Cardiac muscle cell (in vitro differentiated cells and primary cell): ENCODE results near the gene PDZRN3. TPM values are rescaled to one million over a fixed set of nuclear protein-coding genes. Genes with fewer than 3 reads are reported as not detected.
"Not testable (repeated sequence)": the region's sequence is repeated elsewhere in the genome, so short reads cannot be mapped to it uniquely, and the experiment has no call there.

Experiments used
- DNase-seq, 2 donors: peaks; one replicate each; pipeline versions ENCODE4 v3.0.0 to v3.0.0-alpha.2; 2010 to 2017; ENCODE audit warnings: low read depth in 1 of 2, low spot score in 1 of 2
- H3K27ac ChIP-seq: fragments of 200-600 bp; sonication (generic); 2 replicates; pipeline ENCODE4 v1.5.1; 2016
- H3K27me3 ChIP-seq: fragments of 200-600 bp; sonication (generic); 2 replicates; pipeline ENCODE4 v1.6.0; 2016; ENCODE audit warnings: control low read depth
- H3K36me3 ChIP-seq: fragments of 200-600 bp; sonication (generic); 2 replicates; pipeline ENCODE4 v1.5.1; 2016; ENCODE audit warnings: control low read depth
- H3K4me1 ChIP-seq: fragments of 200-600 bp; sonication (generic); 2 replicates; pipeline ENCODE4 v1.8.1; 2017; ENCODE audit warnings: low read depth, mild to moderate bottlenecking, mixed run types
- H3K4me3 ChIP-seq: fragments of 200-600 bp; sonication (generic); 2 replicates; pipeline ENCODE4 v1.5.1; 2016; ENCODE audit warnings: mild to moderate bottlenecking
- H3K9me3 ChIP-seq: fragments of 200-600 bp; sonication (generic); 2 replicates; pipeline ENCODE4 v1.5.1; 2017; ENCODE audit warnings: low read depth, mild to moderate bottlenecking, control low read depth
- polyA plus RNA-seq: library from polyadenylated mRNA; unstranded; fragments of >200 nt; fragmentation: Nextera tagmentation; extraction: Ambion mirVana; gene quantifications from 2 replicates; pipeline ENCODE4 v1.2.1, GENCODE V29; 2016
- total RNA-seq: library from RNA; depleted of rRNA; stranded (reverse); fragments of >200 nt; gene quantifications from 2 replicates; pipeline ENCODE4 v1.2.3, GENCODE V29; 2016
- TF ChIP-seq, protein P1 (sequence below): IDR thresholded peaks from 2 replicates; pipeline ENCODE4 v1.5.1; 2012; ENCODE audit warnings: low read depth, mild to moderate bottlenecking, low read length

PDZRN3 gene
- total and polyA plus RNA-seq, 2 experiments from 2014 or later = 63.9 to 94.7 TPM

DNA sequence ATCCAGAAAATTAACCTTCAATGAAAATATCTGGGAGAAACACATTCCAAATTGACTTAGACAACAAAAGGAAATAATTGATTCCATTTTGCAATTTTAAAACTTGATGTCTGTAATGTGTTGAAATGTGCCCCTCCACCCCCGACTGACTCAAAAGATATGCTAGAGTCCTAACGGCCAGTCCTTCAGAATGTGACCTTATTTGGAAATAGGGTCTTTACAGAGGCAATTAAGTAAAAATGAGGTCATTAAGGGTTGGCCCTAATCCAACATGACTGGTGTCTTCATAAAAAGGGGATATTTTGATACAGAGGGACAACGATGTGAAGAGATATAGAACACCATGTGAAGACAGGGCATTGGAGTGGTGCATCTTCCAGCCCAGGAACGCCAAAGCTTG is 153.9 kb downstream of the PDZRN3 start:
- TF ChIP-seq, protein P1, sequence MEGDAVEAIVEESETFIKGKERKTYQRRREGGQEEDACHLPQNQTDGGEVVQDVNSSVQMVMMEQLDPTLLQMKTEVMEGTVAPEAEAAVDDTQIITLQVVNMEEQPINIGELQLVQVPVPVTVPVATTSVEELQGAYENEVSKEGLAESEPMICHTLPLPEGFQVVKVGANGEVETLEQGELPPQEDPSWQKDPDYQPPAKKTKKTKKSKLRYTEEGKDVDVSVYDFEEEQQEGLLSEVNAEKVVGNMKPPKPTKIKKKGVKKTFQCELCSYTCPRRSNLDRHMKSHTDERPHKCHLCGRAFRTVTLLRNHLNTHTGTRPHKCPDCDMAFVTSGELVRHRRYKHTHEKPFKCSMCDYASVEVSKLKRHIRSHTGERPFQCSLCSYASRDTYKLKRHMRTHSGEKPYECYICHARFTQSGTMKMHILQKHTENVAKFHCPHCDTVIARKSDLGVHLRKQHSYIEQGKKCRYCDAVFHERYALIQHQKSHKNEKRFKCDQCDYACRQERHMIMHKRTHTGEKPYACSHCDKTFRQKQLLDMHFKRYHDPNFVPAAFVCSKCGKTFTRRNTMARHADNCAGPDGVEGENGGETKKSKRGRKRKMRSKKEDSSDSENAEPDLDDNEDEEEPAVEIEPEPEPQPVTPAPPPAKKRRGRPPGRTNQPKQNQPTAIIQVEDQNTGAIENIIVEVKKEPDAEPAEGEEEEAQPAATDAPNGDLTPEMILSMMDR = no peak
- Histone ChIP-seq H3K9me3 (no peaks in the 10 kb centered on the region), H3K27me3 (no peaks in the 10 kb centered on the region), H3K4me1 (peaks cover 29% of the 10 kb centered on the region), H3K27ac (peak overlapping the region; percentile 73), H3K4me3 (no peak overlapping the region), H3K36me3 (no peaks in the 10 kb centered on the region)
- DNase-seq = no peak

DNA sequence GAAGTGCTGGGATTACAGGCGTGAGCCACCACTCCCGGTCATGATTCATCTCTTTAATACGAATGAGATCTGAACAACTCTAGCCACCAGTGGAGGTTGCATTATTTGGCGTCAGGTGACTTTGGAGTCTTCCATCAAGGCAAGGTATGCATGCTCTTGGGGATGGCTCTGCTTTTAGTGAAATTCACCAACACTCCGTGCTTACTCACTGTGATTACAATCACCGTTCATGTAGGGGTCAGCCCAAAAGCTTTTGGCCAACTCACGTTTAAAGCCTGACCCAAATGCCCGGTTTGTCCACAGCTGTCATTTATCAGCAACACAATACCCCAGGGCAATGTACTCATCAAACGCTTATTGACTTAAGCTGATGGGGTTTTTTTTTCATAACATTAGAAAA is 155.4 kb downstream of the PDZRN3 start:
- TF ChIP-seq, protein P1 = no peak
- no peak for DNase-seq
- H3K9me3 ChIP-seq = no peaks in the 10 kb centered on the region
- H3K27ac ChIP-seq = no peak overlapping the region
- peaks cover 32% of the 10 kb centered on the region for H3K4me1 ChIP-seq
- no peak overlapping the region for H3K4me3 ChIP-seq
- H3K36me3 ChIP-seq = no peaks in the 10 kb centered on the region
- H3K27me3 ChIP-seq = no peaks in the 10 kb centered on the region

DNA sequence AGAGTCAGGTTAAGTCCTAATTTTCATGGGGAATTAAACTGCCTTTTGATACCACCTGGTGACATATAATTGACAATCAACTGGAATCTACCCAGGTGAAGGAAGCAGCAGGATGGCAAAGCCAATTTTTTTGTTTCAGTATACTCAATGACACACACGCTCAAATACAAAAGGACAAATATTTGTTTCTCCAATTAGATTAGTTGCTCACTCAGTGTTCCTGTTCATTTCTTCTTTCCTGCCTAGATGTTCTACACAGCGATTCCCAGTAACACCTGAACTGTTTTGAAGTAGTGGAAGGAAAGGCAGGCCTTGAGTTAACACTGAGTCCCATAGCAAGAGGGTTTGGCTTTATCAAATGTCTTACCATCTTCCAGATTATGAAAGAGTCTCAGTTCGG is 157.5 kb downstream of the PDZRN3 start:
- Histone ChIP-seq H3K36me3 (no peaks in the 10 kb centered on the region), H3K4me3 (no peak overlapping the region), H3K27me3 (no peaks in the 10 kb centered on the region), H3K4me1 (peaks cover 22% of the 10 kb centered on the region), H3K27ac (peak overlapping the region; percentile 28), H3K9me3 (no peaks in the 10 kb centered on the region)
- TF ChIP-seq, protein P1 = no peak
- no peak for DNase-seq

DNA sequence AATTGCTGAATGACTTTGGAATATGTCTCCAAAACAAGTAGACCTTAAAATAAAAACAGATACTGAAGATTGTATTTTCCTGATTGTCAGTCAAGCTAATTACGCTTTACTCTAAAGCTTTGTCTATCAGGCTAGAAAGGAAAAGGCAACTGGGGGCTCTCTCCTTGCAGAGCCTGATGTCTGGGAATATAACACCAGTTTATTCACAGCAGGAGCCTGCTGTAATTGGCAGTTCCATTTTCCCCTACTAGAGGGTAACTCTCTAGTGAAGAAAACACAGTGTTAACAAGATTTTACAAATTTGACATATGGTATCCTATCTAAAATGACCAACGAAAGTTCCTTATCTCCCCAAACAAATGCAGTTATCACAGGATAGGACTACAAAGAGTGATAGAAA is 158.8 kb downstream of the PDZRN3 start:
- no peaks in the 10 kb centered on the region for H3K36me3 ChIP-seq
- H3K4me3 ChIP-seq = no peak overlapping the region
- TF ChIP-seq, protein P1 = no peak
- no peak for DNase-seq
- peaks cover 14% of the 10 kb centered on the region for H3K4me1 ChIP-seq
- H3K27ac ChIP-seq = peak overlapping the region; percentile 6
- H3K9me3 ChIP-seq = no peaks in the 10 kb centered on the region
- no peaks in the 10 kb centered on the region for H3K27me3 ChIP-seq

DNA sequence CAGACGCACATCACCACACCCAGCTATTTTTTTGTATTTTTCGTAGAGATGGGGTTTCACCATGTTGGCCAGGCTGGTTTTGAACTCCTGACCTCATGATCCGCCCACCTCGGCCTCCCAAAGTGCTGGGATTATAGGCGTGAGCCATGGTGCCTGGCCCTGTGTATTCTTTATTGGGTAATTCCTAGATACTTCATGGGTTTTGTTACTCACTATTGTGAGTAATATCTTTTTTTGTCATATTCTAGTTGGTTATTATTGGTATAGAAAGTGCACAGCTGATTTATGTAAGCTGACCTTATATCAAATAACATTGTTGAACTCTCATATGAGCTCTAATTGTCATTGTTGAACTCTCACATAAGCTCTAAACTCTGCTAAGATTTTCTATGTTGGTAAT is 160.6 kb downstream of the PDZRN3 start:
- DNase-seq, H3K9me3 ChIP-seq, H3K36me3 ChIP-seq, H3K27me3 ChIP-seq, H3K27ac ChIP-seq, H3K4me3 ChIP-seq: not testable (repeated sequence)
- H3K4me1 ChIP-seq = peaks cover 14% of the 10 kb centered on the region

DNA sequence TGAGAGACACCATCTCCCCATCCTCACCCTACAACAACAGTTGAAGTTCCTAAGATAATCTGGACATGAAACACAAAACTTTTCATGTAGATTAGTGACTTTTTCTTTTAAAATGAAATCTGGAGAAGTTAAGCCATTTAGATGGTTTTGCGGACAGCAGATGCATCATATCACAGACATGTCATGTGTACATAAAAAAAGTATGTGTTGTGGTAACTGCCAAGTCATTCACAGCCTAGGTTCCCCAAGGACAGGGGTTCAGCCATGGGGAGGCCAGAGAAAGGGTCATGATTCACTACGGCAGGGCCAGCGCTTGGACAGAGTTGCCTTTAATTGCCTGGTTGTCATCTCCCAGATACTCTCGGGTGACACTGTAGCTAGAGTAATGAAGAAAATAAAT is 163.2 kb downstream of the PDZRN3 start:
- TF ChIP-seq, protein P1 = no peak
- Histone ChIP-seq H3K4me3 (no peak overlapping the region), H3K4me1 (peaks cover 10% of the 10 kb centered on the region), H3K9me3 (no peaks in the 10 kb centered on the region), H3K27ac (no peak overlapping the region), H3K27me3 (no peaks in the 10 kb centered on the region), H3K36me3 (no peaks in the 10 kb centered on the region)
- DNase-seq = peak in 1 of 2 donors; percentile 59
